Skeletal muscle satellite cell (primary cell): ENCODE data around the gene NUPR1.
"Not testable (repeated sequence)": the region's sequence is repeated elsewhere in the genome, so short reads cannot be mapped to it uniquely, and the experiment has no call there.

Source experiments
- H3K27me3 ChIP-seq: 2 replicates; pipeline ENCODE4 v1.7.0; 2013; ENCODE audit warnings: low read length; ENCODE audit not compliant: control insufficient read depth, insufficient read depth
- H3K36me3 ChIP-seq: 2 replicates; pipeline ENCODE4 v1.7.0; 2013; ENCODE audit warnings: mild to moderate bottlenecking, control low read depth, low read length; ENCODE audit not compliant: insufficient read depth
- H3K4me1 ChIP-seq: 2 replicates; pipeline ENCODE4 v1.7.0; 2013; ENCODE audit warnings: low read length; ENCODE audit not compliant: control insufficient read depth, insufficient read depth
- H3K4me2 ChIP-seq: 2 replicates; pipeline ENCODE4 v1.7.0; 2013; ENCODE audit warnings: mild to moderate bottlenecking, low read length
- H3K4me3 ChIP-seq: 2 replicates; pipeline ENCODE4 v1.7.0; 2013; ENCODE audit warnings: low read length
- H3K9ac ChIP-seq: 2 replicates; pipeline ENCODE4 v1.7.0; 2013; ENCODE audit warnings: mild to moderate bottlenecking, low read depth, low read length, moderate library complexity
- H3K9me3 ChIP-seq: replicated peaks from 2 replicates; pipeline ENCODE4 v1.7.0; 2013; ENCODE audit warnings: mild to moderate bottlenecking, control low read depth, low read length

The NUPR1 gene

GRCh38 chr16:28549301-28549899, 10.6 kb upstream of the NUPR1 start:
- Histone ChIP-seq H3K9ac (no peak overlapping the region), H3K4me2 (no peak overlapping the region), H3K4me1 (peaks cover under 1% of the 10 kb centered on the region), H3K36me3 (no peaks in the 10 kb centered on the region), H3K27me3 (peaks cover 18% of the 10 kb centered on the region), H3K4me3 (no peak overlapping the region), H3K9me3 (no peaks in the 10 kb centered on the region)

- Histone ChIP-seq H3K9ac (no peak overlapping the region), H3K4me3 (no peak overlapping the region), H3K36me3 (no peaks in the 10 kb centered on the region)
Observed at GRCh38 chr16:28548306-28548802, 9.6 kb upstream of the NUPR1 start.

GRCh38 chr16:28546626-28547025, 7.9 kb upstream of the NUPR1 start:
- Histone ChIP-seq H3K36me3 (no peaks in the 10 kb centered on the region), H3K9me3 (no peaks in the 10 kb centered on the region), H3K4me2 (no peak overlapping the region), H3K9ac (no peak overlapping the region), H3K4me3 (no peak overlapping the region), H3K4me1 (no peaks in the 10 kb centered on the region), H3K27me3 (peaks cover 24% of the 10 kb centered on the region)

More at GRCh38 chr16:28548306-28548802, 9.6 kb upstream of the NUPR1 start:
- Histone ChIP-seq H3K4me2 (no peak overlapping the region), H3K9me3 (no peaks in the 10 kb centered on the region), H3K4me1 (no peaks in the 10 kb centered on the region), H3K27me3 (peaks cover 18% of the 10 kb centered on the region)

GRCh38 chr16:28545964-28546363, 7.2 kb upstream of the NUPR1 start:
- H3K4me2 ChIP-seq, H3K4me1 ChIP-seq, H3K36me3 ChIP-seq, H3K4me3 ChIP-seq, H3K9ac ChIP-seq, H3K9me3 ChIP-seq: not testable (repeated sequence)
- H3K27me3 ChIP-seq = peaks cover 24% of the 10 kb centered on the region

GRCh38 chr16:28544998-28545397, 6.2 kb upstream of the NUPR1 start:
- peaks cover 24% of the 10 kb centered on the region for H3K27me3 ChIP-seq
- H3K4me3 ChIP-seq = no peak overlapping the region
- no peaks in the 10 kb centered on the region for H3K9me3 ChIP-seq
- H3K4me1 ChIP-seq = no peaks in the 10 kb centered on the region
- no peak overlapping the region for H3K4me2 ChIP-seq
- no peak overlapping the region for H3K9ac ChIP-seq
- H3K36me3 ChIP-seq = no peaks in the 10 kb centered on the region

- Histone ChIP-seq H3K4me2 (no peak overlapping the region), H3K27me3 (peaks cover 20% of the 10 kb centered on the region), H3K4me3 (no peak overlapping the region), H3K9me3 (no peaks in the 10 kb centered on the region), H3K36me3 (no peaks in the 10 kb centered on the region), H3K4me1 (peaks cover 15% of the 10 kb centered on the region), H3K9ac (no peak overlapping the region)
Observed at GRCh38 chr16:28543072-28543471, 4.3 kb upstream of the NUPR1 start.

- no peaks in the 10 kb centered on the region for H3K36me3 ChIP-seq
- no peaks in the 10 kb centered on the region for H3K9me3 ChIP-seq
- no peak overlapping the region for H3K4me3 ChIP-seq
- H3K27me3 ChIP-seq = peaks cover 19% of the 10 kb centered on the region
- H3K4me2 ChIP-seq = no peak overlapping the region
- H3K9ac ChIP-seq = no peak overlapping the region
- H3K4me1 ChIP-seq = peaks cover 19% of the 10 kb centered on the region
Observed at GRCh38 chr16:28542646-28543045, 3.9 kb upstream of the NUPR1 start.

GRCh38 chr16:28540346-28540745, 1.6 kb upstream of the NUPR1 start:
- peaks cover 29% of the 10 kb centered on the region for H3K4me1 ChIP-seq
- H3K27me3 ChIP-seq = peaks cover 9% of the 10 kb centered on the region
- H3K36me3 ChIP-seq = peaks cover 2% of the 10 kb centered on the region
- no peak overlapping the region for H3K4me3 ChIP-seq
- no peaks in the 10 kb centered on the region for H3K9me3 ChIP-seq
- no peak overlapping the region for H3K9ac ChIP-seq
- no peak overlapping the region for H3K4me2 ChIP-seq

GRCh38 chr16:28537964-28538732, 626 bp downstream of the NUPR1 start:
- Histone ChIP-seq H3K27me3 (peaks cover 6% of the 10 kb centered on the region), H3K4me1 (peaks cover 29% of the 10 kb centered on the region), H3K9ac (peak overlapping the region; percentile 88), H3K4me3 (peak overlapping the region; percentile 75), H3K4me2 (peak overlapping the region; percentile 91), H3K36me3 (peaks cover 2% of the 10 kb centered on the region), H3K9me3 (no peaks in the 10 kb centered on the region)

GRCh38 chr16:28537076-28537475, 1.7 kb downstream of the NUPR1 start:
- Histone ChIP-seq H3K4me3 (peak overlapping the region; percentile 75), H3K9ac (no peak overlapping the region)

GRCh38 chr16:28534542-28535373, 4.0 kb downstream of the NUPR1 start:
- no peak overlapping the region for H3K4me3 ChIP-seq
- H3K4me1 ChIP-seq = peaks cover 29% of the 10 kb centered on the region
- no peak overlapping the region for H3K9ac ChIP-seq
- H3K9me3 ChIP-seq = no peaks in the 10 kb centered on the region
- H3K4me2 ChIP-seq = no peak overlapping the region
- peaks cover 2% of the 10 kb centered on the region for H3K36me3 ChIP-seq
- no peaks in the 10 kb centered on the region for H3K27me3 ChIP-seq

More at GRCh38 chr16:28537076-28537475, 1.7 kb downstream of the NUPR1 start:
- Histone ChIP-seq H3K36me3 (peaks cover 2% of the 10 kb centered on the region), H3K27me3 (no peaks in the 10 kb centered on the region), H3K4me2 (peak overlapping the region; percentile 91), H3K4me1 (peaks cover 29% of the 10 kb centered on the region), H3K9me3 (no peaks in the 10 kb centered on the region)
